ENCODE results near the gene CHRM1. TPM values are rescaled to one million over a fixed set of nuclear protein-coding genes. Genes with fewer than 3 reads are reported as not detected.

Gene CHRM1
- total and polyA plus RNA-seq, 2 donors from 2014 or later: 0.22 to 0.44 TPM

- Histone ChIP-seq H3K4me1 (ENCODE audit: control insufficient read depth in 2 of 3, insufficient read depth in 2 of 3, low read depth in 1 of 3, low read length in 3 of 3) (peaks cover 0 to under 1% (median 0%) of the 10 kb centered on the region in 3 donors), H3K27me3 (ENCODE audit: control insufficient read depth, insufficient read depth, low read length) (no peaks in the 10 kb centered on the region), H3K4me3 (ENCODE audit: low read length in 3 of 3) (no peak overlapping the region), H3K27ac (ENCODE audit: low read depth in 2 of 2, low read length in 2 of 2) (peak overlapping the region in 1 of 2 donors; percentile 39), H3K36me3 (ENCODE audit: control insufficient read depth in 2 of 3, insufficient read depth in 3 of 3, low read length in 3 of 3) (no peaks in the 10 kb centered on the region), H3K9ac (ENCODE audit: low read length in 3 of 3) (no peak overlapping the region), H3K9me3 (ENCODE audit: control insufficient read depth in 2 of 3, insufficient read depth in 1 of 3, low read length in 3 of 3) (no peaks in the 10 kb centered on the region)
- no peak for DNase-seq
- TF ChIP-seq CTCF (IDR thresholded peaks at IDR 0.05; ENCODE audit: borderline replicate concordance, extremely low read depth, insufficient read depth): no peak
- intact Hi-C loops (cut with DNase I): no loop called here
- FAIRE-seq: no peak
Measured at GRCh38 chr11:62896049-62896448, 25.1 kb downstream of the CHRM1 start.

GRCh38 chr11:62895501-62895900 is 25.7 kb downstream of the CHRM1 start:
- Histone ChIP-seq H3K9me3 (ENCODE audit: control insufficient read depth in 2 of 3, insufficient read depth in 1 of 3, low read length in 3 of 3) (no peaks in the 10 kb centered on the region), H3K27ac (ENCODE audit: low read depth in 2 of 2, low read length in 2 of 2) (no peak overlapping the region), H3K9ac (ENCODE audit: low read length in 3 of 3) (no peak overlapping the region), H3K4me3 (ENCODE audit: low read length in 3 of 3) (no peak overlapping the region), H3K27me3 (ENCODE audit: control insufficient read depth, insufficient read depth, low read length) (no peaks in the 10 kb centered on the region), H3K4me1 (ENCODE audit: control insufficient read depth in 2 of 3, insufficient read depth in 2 of 3, low read depth in 1 of 3, low read length in 3 of 3) (peaks cover 0 to 2% (median 0%) of the 10 kb centered on the region in 3 donors), H3K36me3 (ENCODE audit: control insufficient read depth in 2 of 3, insufficient read depth in 3 of 3, low read length in 3 of 3) (no peaks in the 10 kb centered on the region)
- no peak for FAIRE-seq
- no peak for DNase-seq
- TF ChIP-seq CTCF (IDR thresholded peaks at IDR 0.05; ENCODE audit: borderline replicate concordance, extremely low read depth, insufficient read depth): no peak
- intact Hi-C loops (cut with DNase I): no loop called here

- Histone ChIP-seq H3K9ac (ENCODE audit: low read length in 3 of 3) (no peak overlapping the region), H3K27ac (ENCODE audit: low read depth in 2 of 2, low read length in 2 of 2) (no peak overlapping the region), H3K4me3 (ENCODE audit: low read length in 3 of 3) (no peak overlapping the region), H3K36me3 (ENCODE audit: control insufficient read depth in 2 of 3, insufficient read depth in 3 of 3, low read length in 3 of 3) (peaks cover 4 to 19% (median 9%) of the 10 kb centered on the region in 3 donors), H3K4me1 (ENCODE audit: control insufficient read depth in 2 of 3, insufficient read depth in 2 of 3, low read depth in 1 of 3, low read length in 3 of 3) (peaks cover 2 to 17% (median 15%) of the 10 kb centered on the region in 3 donors), H3K27me3 (ENCODE audit: control insufficient read depth, insufficient read depth, low read length) (no peaks in the 10 kb centered on the region), H3K9me3 (ENCODE audit: control insufficient read depth in 2 of 3, insufficient read depth in 1 of 3, low read length in 3 of 3) (no peaks in the 10 kb centered on the region)
- no peak for FAIRE-seq
- no peak for DNase-seq
- no peak for TF ChIP-seq CTCF (IDR thresholded peaks at IDR 0.05; ENCODE audit: borderline replicate concordance, extremely low read depth, insufficient read depth)
- intact Hi-C loops (cut with DNase I): no loop called here
Measured at GRCh38 chr11:62892077-62892922, 28.9 kb downstream of the CHRM1 start.

All from kidney (tissue), 14 donors.